Stimulated activated CD8-positive, alpha-beta memory T cell treated with anti-CD3 and anti-CD28 coated beads, Interleukin-7, amount 100 ng/mL, for 1 hour (primary cell): ENCODE data around the gene IFT52.
"Not testable (repeated sequence)": the region's sequence is repeated elsewhere in the genome, so short reads cannot be mapped to it uniquely, and the experiment has no call there.

Source experiments
- DNase-seq, 2 donors: peaks; one replicate each; pipeline ENCODE4 v3.0.0-alpha.2; 2020; ENCODE audit warnings: low read depth in 2 of 2

Gene IFT52

DNA sequence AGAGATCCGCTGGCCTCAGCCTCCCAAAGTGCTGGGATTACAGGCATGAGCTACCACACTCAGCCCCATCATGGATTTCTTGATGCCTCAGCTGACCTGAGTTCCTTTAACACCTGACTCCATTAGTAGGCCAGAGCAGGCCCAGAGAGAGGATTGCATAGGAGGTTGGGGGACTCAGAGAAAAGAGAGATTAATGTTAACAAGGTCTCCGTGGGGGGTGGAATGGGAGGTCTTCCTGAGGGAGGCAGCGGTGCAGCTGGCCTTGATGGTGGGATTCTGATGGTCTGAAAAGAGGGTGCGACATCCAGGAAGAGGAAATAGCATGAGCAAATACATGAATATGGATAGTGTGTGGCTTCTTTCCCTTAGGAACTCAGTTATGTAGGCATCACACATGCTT, 22.0 kb upstream of the IFT52 start:
- DNase-seq, result no peak

DNA sequence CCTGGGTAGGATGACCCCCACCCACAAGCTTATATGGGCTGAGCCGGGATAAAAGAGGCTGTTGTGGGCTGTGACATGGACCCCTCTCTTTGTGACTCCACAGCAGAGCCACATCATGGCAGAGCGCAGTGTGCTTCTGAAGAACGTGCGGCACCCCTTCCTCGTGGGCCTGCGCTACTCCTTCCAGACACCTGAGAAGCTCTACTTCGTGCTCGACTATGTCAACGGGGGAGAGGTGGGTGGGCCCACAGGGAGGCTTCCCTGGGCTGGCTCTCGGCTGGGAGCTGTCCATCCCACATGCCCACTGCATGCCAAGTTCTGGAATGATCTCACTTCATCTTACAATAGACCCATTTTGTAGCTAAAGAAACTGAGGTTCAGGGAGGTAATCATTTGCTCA, 21.5 kb upstream of the IFT52 start:
- DNase-seq, result no peak

DNA sequence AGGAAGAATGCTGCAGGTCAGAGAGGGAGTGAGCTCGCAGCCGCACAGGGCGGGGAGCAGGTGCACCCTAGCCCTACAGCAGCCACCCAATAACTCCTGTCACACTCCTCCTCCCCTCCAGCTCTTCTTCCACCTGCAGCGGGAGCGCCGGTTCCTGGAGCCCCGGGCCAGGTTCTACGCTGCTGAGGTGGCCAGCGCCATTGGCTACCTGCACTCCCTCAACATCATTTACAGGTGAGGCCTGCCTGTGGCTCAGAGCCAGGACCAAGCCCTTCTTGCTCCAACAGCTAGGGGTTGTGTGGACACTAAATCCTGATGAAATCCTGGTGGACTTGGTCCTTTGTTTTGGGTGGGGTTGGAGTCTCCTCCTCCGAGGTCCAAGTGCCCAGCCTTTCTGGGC, 20.2 kb upstream of the IFT52 start:
- DNase-seq, result no peak

DNA sequence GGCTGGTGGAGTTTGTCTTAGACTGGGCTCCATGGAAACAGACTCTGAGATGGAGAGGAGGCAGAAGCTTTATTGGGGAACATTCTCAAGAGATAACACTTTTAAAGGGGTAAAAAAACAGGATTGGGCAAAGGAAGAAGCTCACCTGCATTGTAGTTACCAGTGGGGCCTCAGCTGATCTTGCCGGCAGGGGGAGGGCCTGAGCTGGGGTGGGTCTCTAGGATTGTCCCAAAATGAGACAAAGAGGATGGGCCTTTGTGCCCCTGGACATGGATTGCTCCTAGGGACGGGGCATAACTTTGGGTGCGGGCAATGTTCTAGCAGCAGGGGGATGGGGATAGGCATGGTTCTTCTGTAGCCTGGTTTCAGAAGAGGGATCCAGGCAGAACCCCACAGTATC, 19.4 kb upstream of the IFT52 start:
- no peak for DNase-seq

DNA sequence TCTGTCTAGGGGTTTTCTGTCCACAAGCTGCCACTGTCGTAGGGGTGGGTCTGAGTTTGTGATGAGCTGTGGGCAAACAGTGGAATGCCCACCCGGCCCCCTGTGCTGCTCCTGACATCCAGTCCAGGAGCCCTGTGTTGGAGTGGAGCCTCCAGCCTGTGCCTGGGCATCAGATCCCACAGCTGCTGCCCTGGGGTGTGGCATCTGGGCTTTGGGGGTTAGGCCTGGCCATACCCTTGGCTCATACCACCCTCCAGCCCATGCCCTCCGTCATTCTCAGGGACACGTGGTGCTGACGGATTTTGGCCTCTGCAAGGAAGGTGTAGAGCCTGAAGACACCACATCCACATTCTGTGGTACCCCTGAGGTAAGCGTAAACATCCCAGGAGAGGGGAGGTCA, 19.0 kb upstream of the IFT52 start:
- no peak for DNase-seq

DNA sequence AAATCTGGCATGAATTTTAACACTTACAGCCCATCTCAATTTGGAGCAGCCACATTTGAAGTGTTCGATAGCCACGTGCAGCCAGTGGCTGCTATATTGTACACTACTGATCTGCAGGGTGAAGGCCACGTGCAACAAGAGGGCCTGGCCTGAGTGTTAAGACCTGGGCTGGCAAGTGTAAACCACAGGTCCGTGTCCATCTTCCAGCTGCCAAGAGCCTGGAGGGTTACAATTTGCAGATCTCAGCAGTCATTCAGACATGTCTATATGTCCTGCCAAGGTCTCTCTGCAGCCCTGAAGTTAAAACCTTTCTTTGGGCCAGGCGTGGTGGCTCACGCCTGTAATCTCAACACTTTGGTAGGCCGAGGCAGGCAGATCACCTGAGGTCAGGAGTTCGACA, 17.8 kb upstream of the IFT52 start:
- DNase-seq, result no peak

DNA sequence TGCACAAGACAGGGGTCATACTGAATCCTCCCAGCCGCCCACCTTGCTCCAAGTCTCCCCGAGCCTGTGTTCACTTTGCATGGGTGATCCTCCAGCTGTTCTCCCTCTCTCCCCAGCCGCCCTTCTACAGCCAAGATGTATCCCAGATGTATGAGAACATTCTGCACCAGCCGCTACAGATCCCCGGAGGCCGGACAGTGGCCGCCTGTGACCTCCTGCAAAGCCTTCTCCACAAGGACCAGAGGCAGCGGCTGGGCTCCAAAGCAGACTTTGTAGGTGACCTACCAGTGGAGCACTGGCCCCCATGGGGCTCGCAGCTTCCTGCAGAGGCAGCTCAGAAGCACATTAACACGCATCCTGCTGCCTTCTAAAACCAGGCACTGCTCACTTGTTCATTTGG, 14.6 kb upstream of the IFT52 start:
- no peak for DNase-seq

DNA sequence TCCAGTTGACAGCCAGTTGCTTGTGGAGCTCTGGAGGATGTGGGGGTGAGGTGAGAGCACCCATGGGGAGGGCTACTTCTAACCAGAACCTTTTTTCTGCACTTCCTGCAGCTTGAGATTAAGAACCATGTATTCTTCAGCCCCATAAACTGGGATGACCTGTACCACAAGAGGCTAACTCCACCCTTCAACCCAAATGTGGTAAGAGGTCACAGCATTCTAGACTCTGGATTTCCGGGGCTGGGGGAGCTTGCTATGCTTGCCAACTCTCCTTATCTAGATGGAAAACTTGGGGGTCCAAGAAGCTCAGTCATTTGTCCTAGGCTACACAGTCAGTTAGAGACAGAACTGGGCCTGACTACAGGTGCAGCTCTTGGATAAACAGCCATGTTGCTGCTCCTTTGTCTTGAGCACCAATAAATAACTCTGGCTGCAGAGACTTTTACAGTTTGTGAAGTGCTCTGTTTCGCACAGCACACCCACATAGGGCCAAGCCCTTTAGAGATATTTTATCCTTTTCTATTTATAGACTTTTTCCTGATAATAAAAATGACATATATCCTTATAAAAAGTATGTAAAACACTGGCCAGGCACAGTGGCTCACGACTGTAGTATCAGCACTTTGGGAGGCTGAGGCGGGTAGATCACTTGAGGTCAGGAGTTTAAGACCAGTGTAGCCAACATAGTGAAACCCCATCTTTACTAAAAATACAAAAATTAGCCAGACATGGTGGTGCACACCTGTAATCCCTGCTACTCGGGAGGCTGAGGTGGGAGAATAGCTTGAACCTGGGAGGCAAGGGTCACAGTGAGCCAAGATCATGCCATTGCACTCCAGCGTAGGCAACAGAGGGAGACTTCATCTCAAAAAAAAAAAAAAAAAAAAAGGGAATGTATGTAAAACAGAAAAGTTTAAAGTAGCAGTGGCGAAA, 10.6 kb upstream of the IFT52 start:
- no peak for DNase-seq

DNA sequence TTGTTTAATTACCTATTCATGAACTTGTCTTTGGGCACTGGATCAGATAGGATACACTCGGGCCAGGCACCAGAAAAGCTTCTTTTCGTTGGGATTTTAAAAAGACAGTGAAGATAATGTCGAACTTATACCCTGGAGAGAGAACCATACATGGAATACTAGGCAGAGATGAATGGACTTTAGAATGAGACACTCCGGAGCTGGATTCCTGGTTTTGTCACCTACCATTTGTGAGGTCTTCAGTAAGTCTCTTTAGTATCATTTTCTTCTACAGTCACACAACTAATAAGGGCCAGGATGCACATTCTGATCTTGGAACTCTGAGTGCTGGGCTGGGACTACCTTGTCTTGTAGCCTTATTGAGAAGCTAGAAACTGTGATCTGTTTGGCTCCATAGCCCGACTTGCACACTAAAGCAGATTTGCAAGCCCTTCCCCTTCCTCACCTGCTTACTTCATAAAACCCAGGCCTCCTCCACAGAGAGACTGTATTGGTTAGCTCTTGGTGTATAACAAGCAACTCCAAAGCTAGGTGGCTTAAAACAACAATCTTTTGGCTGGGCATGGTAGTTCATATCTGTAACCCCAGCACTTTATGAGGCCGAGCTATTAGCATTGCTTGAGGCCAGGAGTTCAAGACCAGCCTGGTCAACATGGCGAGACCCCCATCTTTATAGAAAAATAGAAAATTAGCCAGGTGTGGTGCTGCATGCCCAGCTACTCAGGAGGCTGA, 7.4 kb upstream of the IFT52 start:
- DNase-seq, result no peak

DNA sequence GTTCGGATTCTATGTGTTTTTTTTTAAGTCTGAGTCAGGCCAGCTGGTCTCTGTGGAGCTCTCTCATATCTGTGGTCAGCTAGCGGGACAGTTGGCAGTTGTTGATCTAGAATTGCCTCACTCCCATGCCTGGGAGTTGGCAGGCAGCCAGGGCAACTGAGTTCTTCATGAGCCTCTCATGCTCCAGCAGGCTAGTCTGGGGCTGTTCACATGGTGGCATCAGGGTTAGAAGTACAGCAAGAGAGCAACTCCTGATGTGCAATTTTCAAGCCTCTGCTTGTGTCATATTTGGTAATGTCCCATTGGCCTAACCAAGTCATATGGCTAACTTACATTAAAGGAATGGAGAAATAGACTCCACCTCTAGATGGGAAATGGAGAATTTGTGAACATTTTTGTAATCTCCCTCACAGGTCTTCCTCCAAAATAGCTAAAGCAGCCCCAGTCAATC, 6.7 kb upstream of the IFT52 start:
- no peak for DNase-seq

DNA sequence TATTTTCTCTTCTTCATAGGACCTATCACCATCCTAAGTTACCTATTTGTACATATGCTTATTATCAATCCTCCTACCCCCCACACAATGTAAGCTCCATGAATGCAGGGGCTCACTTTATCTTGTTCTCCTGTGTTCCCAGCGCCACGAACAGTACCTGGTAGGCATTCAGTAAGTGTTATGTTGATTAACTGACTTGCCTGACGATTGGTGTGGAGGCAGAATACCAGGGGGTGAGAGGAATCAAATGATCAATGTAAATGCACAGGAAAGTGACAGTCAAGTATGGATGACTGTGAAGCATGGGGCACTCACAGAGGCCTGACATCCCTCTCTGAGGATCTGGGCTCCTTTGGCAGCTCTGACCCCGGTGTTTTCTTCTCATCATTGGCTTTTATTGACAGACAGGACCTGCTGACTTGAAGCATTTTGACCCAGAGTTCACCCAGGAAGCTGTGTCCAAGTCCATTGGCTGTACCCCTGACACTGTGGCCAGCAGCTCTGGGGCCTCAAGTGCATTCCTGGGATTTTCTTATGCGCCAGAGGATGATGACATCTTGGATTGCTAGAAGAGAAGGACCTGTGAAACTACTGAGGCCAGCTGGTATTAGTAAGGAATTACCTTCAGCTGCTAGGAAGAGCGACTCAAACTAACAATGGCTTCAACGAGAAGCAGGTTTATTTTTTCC, 6.1 kb upstream of the IFT52 start:
- DNase-seq, result no peak

DNA sequence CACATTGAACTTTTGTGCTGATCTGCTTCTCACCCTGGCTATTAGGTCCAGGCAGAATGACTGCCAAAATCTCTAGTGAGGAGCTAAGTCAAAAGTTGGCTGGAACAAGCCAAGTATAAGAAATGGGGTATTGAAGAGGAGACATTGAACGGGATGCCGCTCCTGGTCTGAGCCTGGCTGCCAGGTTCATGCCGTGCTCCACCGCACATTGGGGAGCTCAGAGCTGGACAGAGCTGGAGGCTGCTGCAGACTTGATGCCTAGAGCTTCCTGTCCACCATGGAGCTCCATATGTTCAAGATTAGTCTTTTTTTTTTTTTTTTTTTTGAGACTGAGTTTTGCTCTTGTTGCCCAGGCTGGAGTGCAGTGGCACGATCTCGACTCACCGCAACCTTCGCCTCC, 4.1 kb upstream of the IFT52 start:
- no peak for DNase-seq

DNA sequence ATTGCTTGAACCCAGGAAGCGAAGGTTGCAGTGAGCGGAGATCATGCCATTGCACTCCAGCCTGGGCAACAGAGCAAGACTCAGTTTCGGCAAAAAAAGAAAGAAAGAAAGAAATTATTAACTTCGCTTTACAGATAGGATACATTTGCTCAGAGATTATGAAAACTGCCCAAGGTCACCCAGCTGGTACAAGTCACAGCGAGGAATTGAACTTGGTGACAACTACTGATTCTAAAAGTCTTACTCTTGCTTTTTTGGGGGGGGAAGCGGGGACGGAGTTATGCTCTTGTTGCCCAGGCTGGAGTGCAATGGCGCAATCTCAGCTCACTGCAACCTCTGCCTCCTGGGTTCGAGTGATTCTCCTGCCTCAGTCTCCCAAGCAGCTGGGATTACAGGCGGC, 2.2 kb upstream of the IFT52 start:
- not testable (repeated sequence) for DNase-seq

DNA sequence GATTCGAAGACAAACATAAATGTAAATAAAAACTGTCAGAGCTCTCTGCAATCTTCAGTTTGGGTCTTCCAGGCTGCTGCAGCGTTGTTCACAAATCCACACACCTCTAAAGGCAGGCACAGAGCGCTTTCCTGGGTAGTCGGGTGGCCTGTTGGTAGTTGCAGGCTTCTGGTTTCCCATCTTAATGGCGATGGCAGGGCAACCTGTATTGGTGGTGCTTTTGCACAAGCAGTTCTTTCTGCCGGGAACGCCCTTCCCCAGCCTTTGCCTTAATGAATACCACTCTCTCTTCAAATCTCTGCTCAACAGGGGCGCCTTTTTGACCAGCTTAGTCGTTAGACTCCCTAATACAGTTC, 723 bp upstream of the IFT52 start:
- DNase-seq, result no peak

DNA sequence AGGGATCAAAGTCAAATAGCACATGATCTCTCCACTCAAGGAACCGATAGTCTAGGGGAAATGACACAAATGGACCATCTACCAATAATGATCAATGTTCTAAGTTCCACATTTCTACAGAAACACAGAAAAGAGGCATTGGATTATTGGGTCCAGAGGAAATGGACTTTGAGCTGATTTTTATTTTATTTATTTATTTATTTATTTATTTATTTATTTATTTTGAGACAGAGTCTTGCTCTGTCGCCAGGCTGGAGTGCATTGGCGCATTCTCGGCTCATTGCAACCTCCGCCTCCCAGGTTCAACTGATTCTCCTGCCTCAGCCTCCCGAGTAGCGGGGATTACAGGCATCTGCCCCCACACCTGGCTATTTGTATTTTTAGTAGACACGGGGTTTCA, 11.2 kb downstream of the IFT52 start:
- DNase-seq, result not testable (repeated sequence)

DNA sequence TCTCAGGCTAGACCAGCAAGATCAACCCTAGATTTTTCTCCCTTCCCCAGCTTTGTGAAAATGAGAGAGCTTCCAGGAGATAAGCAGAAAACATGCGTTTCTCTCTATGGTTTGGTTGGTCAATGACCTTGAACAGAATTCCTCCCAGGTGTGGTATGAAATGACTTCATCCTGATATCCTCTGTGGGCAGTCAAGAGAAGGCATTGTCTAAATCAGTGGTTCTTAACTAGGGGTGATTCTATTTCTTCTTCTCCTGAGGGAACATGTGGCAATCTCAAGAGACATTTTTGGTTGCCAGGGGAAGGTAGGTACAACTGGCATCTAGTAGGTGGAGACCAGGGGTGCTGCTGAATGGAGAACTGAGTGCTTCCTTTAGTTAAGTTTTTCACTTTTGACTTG, 12.4 kb downstream of the IFT52 start:
- DNase-seq, result no peak

DNA sequence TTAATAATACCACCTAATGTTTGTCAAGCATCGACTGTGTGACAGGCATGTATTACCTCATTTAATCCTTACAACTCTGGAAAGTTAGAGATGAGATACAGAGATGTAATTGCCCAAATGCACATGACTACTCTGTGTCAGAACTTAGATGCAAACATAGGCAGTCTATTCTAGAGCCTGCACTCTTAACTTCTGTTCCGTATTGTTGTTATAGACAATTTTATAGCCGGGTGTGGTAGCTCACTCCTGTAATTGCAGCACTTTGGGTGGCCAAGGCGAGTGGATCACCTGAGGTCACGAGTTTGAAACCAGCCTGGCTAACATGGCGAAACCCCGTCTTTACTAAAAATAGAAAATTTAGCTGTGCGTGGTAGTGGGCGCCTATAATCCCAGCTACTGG, 15.0 kb downstream of the IFT52 start:
- no peak for DNase-seq

DNA sequence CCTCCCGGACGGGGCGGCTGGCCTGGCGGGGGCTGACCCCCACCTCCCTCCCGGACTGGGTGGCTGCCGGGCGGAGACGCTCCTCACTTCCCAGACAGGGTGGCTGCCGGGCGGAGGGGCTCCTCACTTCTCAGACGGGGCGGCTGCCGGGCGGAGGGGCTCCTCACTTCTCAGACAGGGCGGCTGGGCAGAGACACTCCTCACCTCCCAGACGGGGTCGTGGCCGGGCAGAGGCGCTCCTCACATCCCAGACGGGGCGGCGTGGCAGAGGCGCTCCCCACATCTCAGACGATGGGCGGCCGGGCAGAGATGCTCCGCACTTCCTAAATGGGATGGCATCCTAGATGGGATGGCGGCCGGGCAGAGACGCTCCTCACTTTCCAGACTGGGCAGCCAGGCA, 16.5 kb downstream of the IFT52 start:
- DNase-seq, result not testable (repeated sequence)

DNA sequence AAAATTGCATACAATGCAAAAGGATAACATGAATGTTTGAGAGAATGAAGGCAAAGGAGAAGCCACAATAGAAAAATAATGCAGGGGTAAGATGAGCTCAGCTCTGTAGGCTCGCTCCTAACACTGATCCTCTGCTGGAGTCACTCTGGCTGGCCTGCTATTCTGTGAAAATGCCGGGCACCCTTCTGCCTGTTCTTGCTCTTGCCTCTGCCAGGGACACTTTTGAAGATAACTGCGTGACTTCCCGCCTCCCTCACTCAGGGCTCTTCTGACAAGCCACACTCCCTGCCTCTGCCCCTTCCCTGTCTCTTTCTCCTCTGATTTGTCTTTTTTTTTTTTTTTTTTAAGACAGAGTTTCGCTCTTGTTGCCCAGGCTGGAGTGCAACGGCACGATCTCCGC, 40.9 kb downstream of the IFT52 start:
- no peak for DNase-seq

DNA sequence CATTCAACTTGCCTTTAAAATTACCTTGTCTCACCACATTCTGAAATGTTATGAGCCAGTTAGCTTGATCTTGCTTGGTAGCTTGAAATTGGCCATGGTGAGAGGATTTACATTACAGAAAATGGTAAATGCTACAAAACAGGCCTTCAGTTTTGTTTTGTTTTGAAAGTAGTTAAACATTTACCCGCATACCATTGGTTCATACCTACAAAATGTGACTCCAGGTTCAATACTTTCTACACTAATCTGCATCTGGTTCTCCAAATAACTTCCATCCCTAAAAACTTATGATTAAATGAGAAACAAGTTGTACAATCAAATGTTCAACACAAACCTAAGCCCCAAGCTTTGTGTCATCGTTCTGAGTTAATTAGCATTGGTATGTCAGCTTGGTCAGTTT, 45.7 kb downstream of the IFT52 start:
- DNase-seq, result no peak

DNA sequence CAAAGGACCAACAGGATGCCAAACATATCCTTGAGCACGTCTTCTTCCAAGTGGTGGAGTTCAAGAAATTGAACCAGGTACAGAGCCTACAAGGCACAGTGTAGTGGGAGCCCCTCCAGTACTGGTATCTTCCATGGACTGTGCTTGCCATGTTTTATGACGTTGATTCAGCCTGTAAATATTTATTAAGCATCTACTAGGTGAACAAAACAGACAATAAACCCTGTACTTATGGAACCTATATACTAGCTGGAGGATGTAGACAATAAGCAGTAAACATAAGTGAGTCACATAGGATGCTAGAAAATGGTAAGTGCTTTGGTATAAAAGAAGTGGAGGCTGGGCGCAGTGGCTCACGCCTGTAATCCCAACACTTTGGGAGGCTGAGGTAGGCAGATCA, 51.8 kb downstream of the IFT52 start:
- DNase-seq, result no peak

DNA sequence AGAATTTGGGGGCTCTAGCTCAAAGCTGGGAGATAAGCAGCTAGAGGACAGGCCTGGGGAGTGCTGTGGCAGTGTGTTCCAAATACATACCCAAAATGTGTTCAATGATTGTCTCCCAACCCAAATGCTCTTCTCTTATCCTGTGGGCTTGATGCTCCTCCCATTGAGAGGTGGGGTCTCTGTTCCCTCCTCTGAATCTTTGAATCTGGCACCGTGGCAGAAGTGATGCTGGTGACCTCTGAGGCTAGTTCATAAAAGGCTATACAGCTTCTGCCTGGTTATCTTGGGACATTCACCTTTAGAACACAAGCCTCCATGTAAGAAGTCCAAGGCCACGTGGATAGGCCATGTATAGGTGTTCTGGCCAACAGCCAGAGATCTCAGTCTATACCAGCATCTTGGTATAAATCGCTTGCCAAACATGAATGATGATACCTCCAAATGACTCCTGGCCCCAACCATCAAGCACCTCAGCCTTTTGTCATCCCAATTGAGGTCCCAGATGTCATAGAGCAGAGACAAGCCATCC, 60.3 kb downstream of the IFT52 start:
- no peak for DNase-seq
